ENCODE measurements around the gene LAG3.

The LAG3 gene

DNA sequence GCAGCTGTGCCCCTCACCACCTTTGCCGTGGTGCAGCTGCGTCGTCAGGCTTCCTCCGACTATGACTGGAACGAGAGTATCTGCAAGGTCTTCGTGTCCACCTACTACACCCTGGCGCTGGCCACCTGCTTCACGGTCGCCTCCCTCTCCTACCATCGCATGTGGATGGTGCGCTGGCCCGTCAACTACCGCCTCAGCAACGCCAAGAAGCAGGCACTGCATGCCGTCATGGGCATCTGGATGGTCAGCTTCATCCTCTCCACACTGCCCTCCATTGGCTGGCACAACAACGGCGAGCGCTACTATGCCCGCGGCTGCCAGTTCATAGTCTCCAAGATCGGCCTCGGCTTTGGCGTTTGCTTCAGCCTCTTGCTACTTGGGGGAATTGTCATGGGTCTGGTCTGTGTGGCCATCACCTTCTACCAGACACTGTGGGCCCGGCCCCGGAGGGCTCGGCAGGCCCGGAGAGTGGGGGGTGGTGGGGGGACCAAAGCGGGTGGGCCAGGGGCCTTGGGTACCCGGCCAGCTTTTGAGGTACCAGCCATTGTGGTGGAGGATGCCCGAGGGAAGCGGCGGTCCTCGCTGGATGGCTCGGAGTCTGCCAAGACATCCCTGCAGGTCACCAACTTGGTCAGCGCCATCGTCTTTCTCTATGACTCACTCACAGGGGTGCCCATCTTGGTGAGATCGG is 51.9 kb downstream of the LAG3 start:
- no peak for DNase-seq

DNA sequence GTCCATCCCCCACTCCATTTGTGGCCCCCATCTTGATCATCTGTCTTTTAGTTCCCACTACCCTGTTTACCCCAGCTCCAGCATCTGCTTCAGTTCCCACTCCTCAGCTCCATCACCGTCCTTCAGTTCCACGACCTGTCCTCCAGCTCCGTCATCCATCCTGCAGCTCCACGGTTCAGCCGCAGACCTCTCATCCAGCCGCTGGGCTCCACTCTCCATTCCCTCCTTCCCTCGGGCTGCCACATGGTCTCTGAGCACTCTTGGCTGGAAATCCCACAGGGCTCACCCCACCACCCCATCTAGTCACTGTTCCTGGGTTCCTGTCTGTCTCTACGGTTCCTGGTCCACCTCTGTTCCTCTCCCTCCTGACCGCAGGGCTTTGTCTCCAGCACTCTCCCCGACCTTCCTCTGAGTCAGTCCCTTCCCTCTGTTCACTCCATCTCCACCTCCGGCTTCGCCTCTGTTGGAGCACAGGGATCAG is 52.6 kb downstream of the LAG3 start:
- no peak for DNase-seq

DNA sequence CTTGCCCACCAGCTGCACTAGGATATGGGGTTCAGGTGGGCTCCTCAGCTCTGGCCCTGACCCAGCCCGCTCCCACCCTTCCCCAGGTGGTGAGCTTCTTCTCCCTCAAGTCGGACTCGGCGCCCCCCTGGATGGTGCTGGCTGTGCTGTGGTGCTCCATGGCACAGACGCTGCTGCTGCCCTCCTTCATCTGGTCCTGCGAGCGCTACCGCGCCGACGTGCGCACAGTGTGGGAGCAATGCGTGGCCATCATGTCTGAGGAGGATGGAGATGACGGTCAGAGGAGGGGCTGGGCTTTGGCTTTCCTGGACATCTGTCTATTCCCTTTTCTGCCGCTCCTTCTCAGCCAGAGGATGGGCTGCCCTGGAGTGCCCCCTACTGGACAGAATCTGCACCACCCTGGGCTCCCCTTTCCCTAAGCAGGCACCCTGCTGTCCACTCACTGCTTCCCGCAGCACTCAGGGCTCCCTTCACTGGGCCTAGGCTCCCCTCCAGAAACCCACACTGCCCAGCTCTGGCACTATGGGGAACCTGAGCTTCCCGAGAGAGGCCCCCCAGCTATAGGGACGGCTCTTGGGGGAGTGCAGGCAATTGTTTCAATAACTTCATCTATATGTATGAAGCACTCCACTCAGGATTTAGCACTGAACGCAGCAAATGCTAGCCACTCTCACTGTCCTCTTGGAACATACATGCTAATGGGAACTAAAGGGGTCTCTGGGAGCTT is 53.2 kb downstream of the LAG3 start:
- peak; percentile 53 for DNase-seq

DNA sequence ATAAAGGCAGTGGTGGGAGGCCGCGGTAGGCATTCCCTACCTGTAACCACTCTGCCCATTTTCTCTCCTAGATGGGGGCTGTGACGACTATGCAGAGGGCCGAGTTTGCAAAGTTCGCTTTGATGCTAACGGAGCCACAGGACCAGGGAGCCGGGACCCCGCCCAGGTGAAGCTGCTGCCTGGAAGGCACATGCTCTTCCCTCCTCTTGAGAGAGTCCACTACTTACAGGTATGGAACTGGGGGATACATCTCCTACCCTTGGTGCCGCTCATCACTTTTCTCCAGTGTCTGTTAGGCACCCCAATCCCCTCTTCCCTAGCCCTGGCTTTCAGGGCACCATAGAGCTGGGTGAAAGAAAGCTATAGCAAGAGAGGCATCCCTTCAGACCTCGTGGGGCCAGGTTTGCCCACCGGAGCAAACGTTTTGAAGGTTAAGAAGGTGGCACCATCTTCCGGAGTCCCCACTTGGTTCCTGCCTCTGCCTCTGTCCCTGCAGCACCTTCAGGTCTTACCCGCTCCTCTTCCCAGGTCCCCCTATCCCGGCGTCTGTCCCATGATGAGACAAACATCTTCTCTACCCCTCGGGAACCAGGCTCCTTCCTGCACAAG is 53.9 kb downstream of the LAG3 start:
- DNase-seq, result no peak

GRCh38 chr12:6826734-6827436 is 54.6 kb downstream of the LAG3 start:
- no peak for DNase-seq

- peak; percentile 73 for DNase-seq
Measured at GRCh38 chr12:6827437-6827911, 55.2 kb downstream of the LAG3 start.
